Calu3 (cell line): Measurements from ENCODE around the gene SCYGR5. TPM values are rescaled to one million over a fixed set of nuclear protein-coding genes. Genes with fewer than 3 reads are reported as not detected.
"Not testable (repeated sequence)": the region's sequence is repeated elsewhere in the genome, so short reads cannot be mapped to it uniquely, and the experiment has no call there.

Experiments
- Bru-seq: library from RNA; stranded (reverse); fragments of 400-500 nt; gene quantifications from one replicate; lab custom pipeline; 2021; lab: Mats Ljungman, UMichigan
- BruChase-seq, 2 experiments: library from RNA; stranded (reverse); fragments of 400-500 nt; gene quantifications; one replicate each; lab custom pipeline; 2021; lab: Mats Ljungman, UMichigan
- BruUV-seq: library from RNA; stranded (reverse); fragments of 400-500 nt; replicated peaks from 2 replicates; lab custom pipeline; 2021; lab: Mats Ljungman, UMichigan
- CTCF ChIA-PET: fragments of 300-600 bp; sonication (Branson Sonifier 250); formaldehyde crosslinking; loops from one replicate; lab custom pipeline; 2022; ENCODE audit warnings: antibody characterized with exemption; lab: Charles Lee
- DNase-seq: peaks from one replicate; pipeline ENCODE4 v3.0.0; 2022
- H3K27ac Mint-ChIP-seq: one replicate; pipeline ENCODE4 v1.8.0; 2022; ENCODE audit warnings: mixed read lengths; ENCODE audit not compliant: unreplicated experiment
- H3K27me3 Mint-ChIP-seq: one replicate; pipeline ENCODE4 v1.8.0; 2022; ENCODE audit warnings: mixed read lengths; ENCODE audit not compliant: unreplicated experiment
- H3K36me3 Mint-ChIP-seq: one replicate; pipeline ENCODE4 v1.8.0; 2022; ENCODE audit warnings: mild to moderate bottlenecking, moderate library complexity, mixed read lengths; ENCODE audit not compliant: insufficient read depth, unreplicated experiment
- H3K4me1 Mint-ChIP-seq: one replicate; pipeline ENCODE4 v1.8.0; 2022; ENCODE audit warnings: mild to moderate bottlenecking, low read depth, mixed read lengths; ENCODE audit not compliant: unreplicated experiment
- H3K4me3 Mint-ChIP-seq: one replicate; pipeline ENCODE4 v1.8.0; 2022; ENCODE audit warnings: mild to moderate bottlenecking, low read depth, moderate library complexity, mixed read lengths; ENCODE audit not compliant: unreplicated experiment
- H3K9me3 Mint-ChIP-seq: one replicate; pipeline ENCODE4 v1.8.0; 2022; ENCODE audit warnings: low read depth, mixed read lengths; ENCODE audit not compliant: unreplicated experiment
- CTCF ChIP-seq: fragments of 200-600 bp; IDR thresholded peaks from one replicate; pipeline ENCODE4 v1.8.0; 2022; ENCODE audit warnings: antibody characterized with exemption; ENCODE audit not compliant: unreplicated experiment
- intact Hi-C: fragments of 100-400 bp; cut with micrococcal nuclease; formaldehyde crosslinking; loops from one replicate; pipeline ENCODE4 v1.10.0; 2022; ENCODE audit not compliant: unreplicated experiment
- long read RNA-seq: library from polyadenylated mRNA; stranded (forward); transcript quantifications from one replicate; pipeline ENCODE4 v2.0.0, GENCODE V29; 2022
- total RNA-seq: library from RNA; stranded (reverse); gene quantifications from 2 replicates; pipeline ENCODE4 v1.2.3, GENCODE V29; 2022

SCYGR5 gene
- total RNA-seq = not detected in 2 replicates
- Bru-seq, nascent RNA = not detected
- percentile 36 among the genes with signal in this experiment for BruChase-seq, experiment 1, labeled RNA remaining after a 6-hour chase
- percentile 24 among the genes with signal in this experiment for BruChase-seq, experiment 2, labeled RNA remaining after a 2-hour chase
- long read RNA-seq = 0 reads

GRCh38 chr2:227666631-227667170 is at the start of gene SCYGR5:
Gene SCYGR5, plus strand, starts transcription at chr2:227666804. Its CDS starts 0 bp downstream, at chr2:227666804.
- H3K9me3 Mint-ChIP-seq, DNase-seq, H3K27me3 Mint-ChIP-seq, CTCF ChIA-PET, H3K27ac Mint-ChIP-seq, BruUV-seq, H3K36me3 Mint-ChIP-seq, H3K4me1 Mint-ChIP-seq, intact Hi-C loops, H3K4me3 Mint-ChIP-seq: not testable (repeated sequence)

- Mint-ChIP-seq H3K27me3 (peaks cover 9% of the 10 kb centered on the region), H3K4me1 (peaks cover 12% of the 10 kb centered on the region), H3K4me3 (no peak within 1 kb of the TSS), H3K9me3 (no peaks in the 10 kb centered on the region), H3K36me3 (no peaks in the 10 kb centered on the region), H3K27ac (no peak within 1 kb of the TSS)
- intact Hi-C loops = no loop called here
- BruUV-seq = no TSS peak
- TF ChIP-seq CTCF = no peak
- CTCF ChIA-PET = interaction anchor here (0.6 kb wide), 1 partner anchor 196 kb away, joined by 3 read pairs; the partner anchor contains the start of gene CCL20
- DNase-seq = no peak
Measured at GRCh38 chr2:227617316-227618230, 49.0 kb upstream of the SCYGR5 start, which contains the start of gene SCYGR4. Gene SCYGR4, plus strand, starts transcription at chr2:227617498. Its CDS starts 0 bp downstream, at chr2:227617498.

DNA sequence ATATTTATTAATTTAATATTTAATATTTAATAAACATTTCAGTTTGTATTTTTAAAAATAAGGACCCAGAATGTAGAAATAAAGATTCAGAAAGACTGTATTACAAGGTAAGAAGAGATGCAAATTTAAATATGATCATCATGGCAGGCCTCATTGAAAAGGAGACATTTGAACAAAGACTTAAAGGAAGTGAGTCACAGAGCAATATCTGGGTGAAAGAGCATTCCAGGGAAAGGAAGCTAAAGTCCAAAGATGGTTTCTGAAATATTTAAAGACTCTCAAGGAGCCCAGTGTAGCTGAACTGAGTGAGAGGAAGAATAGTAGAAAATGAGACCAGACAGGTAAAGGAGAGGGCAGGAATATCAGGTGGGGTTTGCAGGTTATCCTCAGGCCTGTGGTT is 43.4 kb upstream of the SCYGR5 start:
- Mint-ChIP-seq H3K4me3 (no peak overlapping the region), H3K27ac (peak overlapping the region; percentile 82), H3K9me3 (no peaks in the 10 kb centered on the region), H3K4me1 (peaks cover 12% of the 10 kb centered on the region), H3K27me3 (no peaks in the 10 kb centered on the region), H3K36me3 (no peaks in the 10 kb centered on the region)
- no peak for DNase-seq
- no peak for TF ChIP-seq CTCF
- CTCF ChIA-PET = no interaction called here
- BruUV-seq = no TSS peak
- intact Hi-C loops = no loop called here

- DNase-seq = no peak
- CTCF ChIA-PET = no interaction called here
- Mint-ChIP-seq H3K9me3 (no peaks in the 10 kb centered on the region), H3K4me1 (peaks cover 12% of the 10 kb centered on the region), H3K27me3 (no peaks in the 10 kb centered on the region), H3K27ac (no peak overlapping the region), H3K4me3 (no peak overlapping the region), H3K36me3 (no peaks in the 10 kb centered on the region)
- BruUV-seq = no TSS peak
- no peak for TF ChIP-seq CTCF
- intact Hi-C loops = no loop called here
Measured at GRCh38 chr2:227625420-227625819, 41.2 kb upstream of the SCYGR5 start.
